LNCAP (cell line): ENCODE results near the gene SOWAHC.

Experiments
- TF ChIP-seq, protein P1 (sequence below): fragments of 450-650 bp; IDR thresholded peaks from 2 replicates; pipeline ENCODE4 v1.5.1; 2017; ENCODE audit warnings: mild to moderate bottlenecking

SOWAHC gene, protein sequence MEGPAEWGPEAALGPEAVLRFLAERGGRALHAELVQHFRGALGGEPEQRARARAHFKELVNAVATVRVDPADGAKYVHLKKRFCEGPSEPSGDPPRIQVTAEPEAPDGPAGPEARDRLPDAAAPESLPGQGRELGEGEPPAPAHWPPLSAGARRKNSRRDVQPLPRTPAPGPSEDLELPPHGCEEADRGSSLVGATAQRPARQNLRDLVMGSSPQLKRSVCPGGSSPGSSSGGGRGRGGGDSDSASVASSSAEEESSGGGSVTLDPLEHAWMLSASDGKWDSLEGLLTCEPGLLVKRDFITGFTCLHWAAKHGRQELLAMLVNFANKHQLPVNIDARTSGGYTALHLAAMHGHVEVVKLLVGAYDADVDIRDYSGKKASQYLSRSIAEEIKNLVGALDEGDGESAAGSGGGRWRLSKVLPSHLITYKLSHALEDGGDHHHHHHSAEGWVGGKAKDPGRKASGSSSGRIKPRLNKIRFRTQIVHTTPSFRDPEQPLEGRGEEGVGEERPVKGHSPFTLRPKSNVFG

DNA sequence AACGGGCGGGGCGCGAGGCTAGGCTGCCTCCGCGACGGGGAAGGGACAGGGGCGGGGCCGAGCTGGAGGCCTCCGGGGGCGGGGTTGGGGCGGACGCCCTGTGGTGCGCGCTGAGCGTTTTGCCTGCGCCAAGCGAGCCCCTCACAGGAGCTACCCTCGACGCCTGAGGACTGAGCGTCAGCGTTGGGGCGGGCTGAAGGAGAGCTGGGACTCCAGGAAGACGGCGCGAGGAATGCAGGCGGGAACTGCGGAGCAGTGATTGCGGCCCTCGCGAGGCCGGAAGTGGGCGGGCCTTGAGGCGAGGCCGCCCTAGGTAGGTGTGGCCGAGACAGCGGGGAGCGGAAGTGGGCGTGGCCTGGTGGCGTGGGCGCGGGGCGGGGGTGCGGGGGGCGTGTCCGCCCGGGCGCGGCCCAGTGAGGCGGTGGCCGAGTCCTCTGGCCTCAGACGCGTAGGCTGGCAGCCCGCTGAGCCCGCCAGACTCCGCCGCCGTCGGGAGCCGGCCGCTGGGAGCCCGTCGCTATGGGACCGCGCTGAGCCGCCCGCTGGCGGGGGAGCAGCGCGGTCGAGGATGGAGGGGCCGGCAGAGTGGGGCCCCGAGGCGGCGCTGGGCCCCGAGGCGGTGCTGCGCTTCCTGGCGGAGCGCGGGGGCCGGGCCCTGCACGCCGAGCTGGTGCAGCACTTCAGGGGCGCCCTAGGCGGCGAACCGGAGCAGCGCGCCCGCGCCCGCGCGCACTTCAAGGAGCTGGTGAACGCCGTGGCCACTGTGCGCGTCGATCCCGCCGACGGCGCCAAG is at the start of gene SOWAHC, which contains the start of gene SEPTIN10:
Gene SOWAHC, plus strand, starts transcription at position 443 of the 793 bp plus-strand sequence. Its CDS starts 126 bp downstream, at position 569.
Gene SEPTIN10, minus strand, starts transcription at position 45 of the 793 bp plus-strand sequence. CDS start 139 bp downstream, outside the sequence.
- TF ChIP-seq, protein P1, sequence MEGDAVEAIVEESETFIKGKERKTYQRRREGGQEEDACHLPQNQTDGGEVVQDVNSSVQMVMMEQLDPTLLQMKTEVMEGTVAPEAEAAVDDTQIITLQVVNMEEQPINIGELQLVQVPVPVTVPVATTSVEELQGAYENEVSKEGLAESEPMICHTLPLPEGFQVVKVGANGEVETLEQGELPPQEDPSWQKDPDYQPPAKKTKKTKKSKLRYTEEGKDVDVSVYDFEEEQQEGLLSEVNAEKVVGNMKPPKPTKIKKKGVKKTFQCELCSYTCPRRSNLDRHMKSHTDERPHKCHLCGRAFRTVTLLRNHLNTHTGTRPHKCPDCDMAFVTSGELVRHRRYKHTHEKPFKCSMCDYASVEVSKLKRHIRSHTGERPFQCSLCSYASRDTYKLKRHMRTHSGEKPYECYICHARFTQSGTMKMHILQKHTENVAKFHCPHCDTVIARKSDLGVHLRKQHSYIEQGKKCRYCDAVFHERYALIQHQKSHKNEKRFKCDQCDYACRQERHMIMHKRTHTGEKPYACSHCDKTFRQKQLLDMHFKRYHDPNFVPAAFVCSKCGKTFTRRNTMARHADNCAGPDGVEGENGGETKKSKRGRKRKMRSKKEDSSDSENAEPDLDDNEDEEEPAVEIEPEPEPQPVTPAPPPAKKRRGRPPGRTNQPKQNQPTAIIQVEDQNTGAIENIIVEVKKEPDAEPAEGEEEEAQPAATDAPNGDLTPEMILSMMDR = no peak

GRCh38 chr2:109575373-109575772 is 38.8 kb upstream of the SOWAHC start:
- TF ChIP-seq, protein P1 = no peak

DNA sequence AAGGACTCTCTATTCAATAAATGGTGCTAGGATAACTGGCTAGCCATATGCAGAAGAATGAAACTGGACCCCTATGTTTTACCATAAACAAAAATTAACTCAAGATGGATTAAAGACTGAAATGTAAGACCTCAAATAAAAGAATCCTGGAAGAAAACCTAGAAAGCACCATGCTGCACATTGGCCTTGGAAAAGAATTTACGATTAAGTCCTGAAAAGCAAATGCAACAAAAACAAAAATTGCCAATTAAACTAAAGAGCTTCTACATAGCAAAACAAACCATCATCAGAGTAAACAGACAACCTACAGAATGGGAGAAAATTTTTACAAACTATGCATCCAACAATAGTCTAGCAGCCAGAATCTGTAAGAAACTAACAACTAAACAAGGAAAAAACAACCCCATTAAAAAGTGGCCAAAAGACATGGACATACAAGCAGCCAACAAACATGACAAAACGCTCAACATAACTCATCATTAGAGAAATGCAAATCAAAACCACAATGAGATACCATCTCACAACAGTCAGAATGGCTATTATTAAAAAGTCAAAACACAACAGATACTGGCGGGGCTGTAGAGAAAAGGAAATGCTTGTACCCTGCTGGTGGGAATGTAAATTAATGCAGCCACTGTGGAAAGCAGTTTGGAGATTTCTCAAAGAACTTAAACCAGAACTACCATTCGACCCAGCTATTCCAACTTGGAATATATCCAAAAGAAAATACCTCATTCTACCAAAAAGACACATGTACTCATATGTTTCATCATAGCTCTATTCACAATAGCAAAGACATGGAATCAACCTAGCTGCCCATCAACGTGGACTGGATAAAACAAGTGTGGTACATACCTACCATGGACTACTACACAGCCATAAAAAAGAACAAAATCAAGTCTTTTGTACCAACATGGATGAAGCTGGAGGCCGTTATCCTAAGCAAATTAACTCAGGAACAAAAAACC is 31.0 kb upstream of the SOWAHC start:
- TF ChIP-seq, protein P1 = no peak

- TF ChIP-seq, protein P1 = no peak
Measured at GRCh38 chr2:109586687-109587086, 27.5 kb upstream of the SOWAHC start.

- TF ChIP-seq, protein P1 = no peak
Measured at GRCh38 chr2:109591206-109591605, 23.0 kb upstream of the SOWAHC start.

- TF ChIP-seq, protein P1 = no peak
Measured at GRCh38 chr2:109592905-109593304, 21.3 kb upstream of the SOWAHC start.
